ENCODE measurements around the gene TTC3.

TTC3 gene

GRCh38 chr21:37228003-37228400 is 154.9 kb downstream of the TTC3 start:
- no peaks in the 10 kb centered on the region for H3K27me3 ChIP-seq (replicated peaks; ENCODE audit: insufficient read depth, low read length)
- peaks cover 16% of the 10 kb centered on the region for H3K4me1 ChIP-seq (ENCODE audit: low read length)
- H3K4me2 ChIP-seq (ENCODE audit: low read depth, low read length), result no peak overlapping the region
- TF ChIP-seq CTCF (IDR thresholded peaks at IDR 0.05; ENCODE audit: low read length) (no peak), EZH2phosphoT487 (IDR thresholded peaks at IDR 0.05; ENCODE audit: low read length) (no peak), EZH2 (optimal IDR thresholded peaks at IDR 0.05; ENCODE audit: low read depth, low read length) (no peak)
- no peaks in the 10 kb centered on the region for H3K9me2 ChIP-seq (replicated peaks; ENCODE audit: insufficient read depth, low read length)
- H3K27ac ChIP-seq (ENCODE audit: low read length), result no peak overlapping the region
- DNase-seq, result no peak
- peaks cover 6% of the 10 kb centered on the region for H3K36me3 ChIP-seq (replicated peaks; ENCODE audit: insufficient read depth, low read length)
- H3F3A ChIP-seq (ENCODE audit: insufficient read depth, low read length), result peaks cover 12% of the 10 kb centered on the region
- no peak overlapping the region for H2AFZ ChIP-seq (ENCODE audit: low read length)
- H3K9me3 ChIP-seq (replicated peaks; ENCODE audit: insufficient read depth, low read length), result no peaks in the 10 kb centered on the region
- H3K4me3 ChIP-seq (ENCODE audit: low read length), result no peak overlapping the region
- peaks cover 31% of the 10 kb centered on the region for H4K20me1 ChIP-seq (ENCODE audit: insufficient read depth, low read length)
- peaks cover 16% of the 10 kb centered on the region for H3K79me2 ChIP-seq (ENCODE audit: low read length)
- H3K9ac ChIP-seq (ENCODE audit: low read length), result no peak overlapping the region

DNA sequence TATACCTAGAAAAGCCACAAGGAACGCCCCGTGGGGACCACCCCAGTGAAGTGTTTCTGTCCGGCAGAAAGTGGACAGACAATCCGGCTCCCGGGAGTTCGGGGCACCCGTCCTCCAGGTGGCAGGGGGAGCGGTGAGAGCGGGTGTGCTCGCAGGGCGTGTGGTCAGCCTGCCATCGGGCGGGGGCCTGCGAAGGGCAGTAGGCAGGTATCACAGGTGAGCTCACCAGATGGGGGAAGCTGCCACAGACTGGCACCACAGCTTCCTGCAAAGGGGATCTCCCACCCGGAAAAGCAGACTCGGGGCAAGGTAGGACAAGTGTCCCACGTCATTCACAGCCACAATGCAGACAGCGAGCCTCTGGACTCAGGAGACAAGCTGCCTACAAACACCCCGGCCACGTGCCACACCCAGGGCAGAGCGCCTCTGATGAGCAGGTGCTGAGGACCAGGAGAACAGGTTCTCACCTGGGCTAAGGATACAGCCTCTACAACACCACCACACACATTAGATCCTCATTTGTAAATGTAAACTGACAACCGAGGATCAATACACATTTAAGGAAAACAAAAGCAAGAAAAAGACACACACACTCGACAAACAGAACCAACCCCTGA is 157.7 kb downstream of the TTC3 start:
- no peaks in the 10 kb centered on the region for H3K9me2 ChIP-seq (replicated peaks; ENCODE audit: insufficient read depth, low read length)
- H3K27ac ChIP-seq (ENCODE audit: low read length), result no peak overlapping the region
- peaks cover 19% of the 10 kb centered on the region for H3K4me1 ChIP-seq (ENCODE audit: low read length)
- no peaks in the 10 kb centered on the region for H3K27me3 ChIP-seq (replicated peaks; ENCODE audit: insufficient read depth, low read length)
- no peak overlapping the region for H2AFZ ChIP-seq (ENCODE audit: low read length)
- H3K4me3 ChIP-seq (ENCODE audit: low read length), result no peak overlapping the region
- DNase-seq, result no peak
- H3K9me3 ChIP-seq (replicated peaks; ENCODE audit: insufficient read depth, low read length), result no peaks in the 10 kb centered on the region
- no peak for TF ChIP-seq EZH2phosphoT487 (IDR thresholded peaks at IDR 0.05; ENCODE audit: low read length)
- TF ChIP-seq CTCF (IDR thresholded peaks at IDR 0.05; ENCODE audit: low read length), result no peak
- TF ChIP-seq EZH2 (optimal IDR thresholded peaks at IDR 0.05; ENCODE audit: low read depth, low read length), result no peak
- H3K36me3 ChIP-seq (replicated peaks; ENCODE audit: insufficient read depth, low read length), result peaks cover 6% of the 10 kb centered on the region
- H3K9ac ChIP-seq (ENCODE audit: low read length), result no peak overlapping the region
- H3F3A ChIP-seq (ENCODE audit: insufficient read depth, low read length), result peaks cover 16% of the 10 kb centered on the region
- H4K20me1 ChIP-seq (ENCODE audit: insufficient read depth, low read length), result peaks cover 38% of the 10 kb centered on the region
- H3K4me2 ChIP-seq (ENCODE audit: low read depth, low read length), result no peak overlapping the region
- H3K79me2 ChIP-seq (ENCODE audit: low read length), result peaks cover 27% of the 10 kb centered on the region

- no peak overlapping the region for H2AFZ ChIP-seq (ENCODE audit: low read length)
- no peak for TF ChIP-seq EZH2 (optimal IDR thresholded peaks at IDR 0.05; ENCODE audit: low read depth, low read length)
- no peak for TF ChIP-seq EZH2phosphoT487 (IDR thresholded peaks at IDR 0.05; ENCODE audit: low read length)
- no peak for TF ChIP-seq CTCF (IDR thresholded peaks at IDR 0.05; ENCODE audit: low read length)
- peaks cover 9% of the 10 kb centered on the region for H3K36me3 ChIP-seq (replicated peaks; ENCODE audit: insufficient read depth, low read length)
- H4K20me1 ChIP-seq (ENCODE audit: insufficient read depth, low read length), result peaks cover 38% of the 10 kb centered on the region
- peaks cover 16% of the 10 kb centered on the region for H3F3A ChIP-seq (ENCODE audit: insufficient read depth, low read length)
- no peak overlapping the region for H3K4me3 ChIP-seq (ENCODE audit: low read length)
- no peak overlapping the region for H3K27ac ChIP-seq (ENCODE audit: low read length)
- no peak for DNase-seq
- H3K4me1 ChIP-seq (ENCODE audit: low read length), result peaks cover 19% of the 10 kb centered on the region
- no peak overlapping the region for H3K9ac ChIP-seq (ENCODE audit: low read length)
- H3K9me2 ChIP-seq (replicated peaks; ENCODE audit: insufficient read depth, low read length), result no peaks in the 10 kb centered on the region
- H3K4me2 ChIP-seq (ENCODE audit: low read depth, low read length), result no peak overlapping the region
- H3K9me3 ChIP-seq (replicated peaks; ENCODE audit: insufficient read depth, low read length), result no peaks in the 10 kb centered on the region
- H3K79me2 ChIP-seq (ENCODE audit: low read length), result peaks cover 27% of the 10 kb centered on the region
- no peaks in the 10 kb centered on the region for H3K27me3 ChIP-seq (replicated peaks; ENCODE audit: insufficient read depth, low read length)
Measured at GRCh38 chr21:37231249-37231645, 158.2 kb downstream of the TTC3 start.

Measured in MM.1S (cell line).